IPS DF 4.7 (cell line): ENCODE results near the gene TSPEAR.

ENCODE experiments used
- DNase-seq: peaks from one replicate; pipeline ENCODE4 v3.0.0-alpha.2; 2013; ENCODE audit warnings: low spot score; ENCODE audit errors: extremely low read depth

TSPEAR gene

GRCh38 chr21:44520326-44521300 is 190.8 kb downstream of the TSPEAR start:
- DNase-seq: no peak

GRCh38 chr21:44519346-44520325 is 191.7 kb downstream of the TSPEAR start:
- no peak for DNase-seq

GRCh38 chr21:44518686-44519085 is 192.7 kb downstream of the TSPEAR start:
- DNase-seq: no peak

GRCh38 chr21:44517175-44517899 is 194.0 kb downstream of the TSPEAR start:
- peak; percentile 19 for DNase-seq

- no peak for DNase-seq
Observed at GRCh38 chr21:44516828-44517174, 194.6 kb downstream of the TSPEAR start.

GRCh38 chr21:44516342-44516741 is 195.0 kb downstream of the TSPEAR start:
- no peak for DNase-seq

- no peak for DNase-seq
Observed at GRCh38 chr21:44515359-44516165, 195.8 kb downstream of the TSPEAR start.

GRCh38 chr21:44514746-44515358 is 196.5 kb downstream of the TSPEAR start:
- DNase-seq: no peak

- DNase-seq: no peak
Observed at GRCh38 chr21:44514218-44514520, 197.2 kb downstream of the TSPEAR start.

- DNase-seq: no peak
Observed at GRCh38 chr21:44513389-44514217, 197.8 kb downstream of the TSPEAR start.

GRCh38 chr21:44512496-44513388 is 198.6 kb downstream of the TSPEAR start:
- no peak for DNase-seq

GRCh38 chr21:44511938-44512275 is 199.5 kb downstream of the TSPEAR start:
- no peak for DNase-seq

- no peak for DNase-seq
Observed at GRCh38 chr21:44511219-44511937, 200.0 kb downstream of the TSPEAR start.

- DNase-seq: peak; percentile 33
Observed at GRCh38 chr21:44510508-44511218, 200.7 kb downstream of the TSPEAR start.

GRCh38 chr21:44510109-44510507 is 201.3 kb downstream of the TSPEAR start:
- DNase-seq: no peak

GRCh38 chr21:44509539-44509938 is 201.8 kb downstream of the TSPEAR start:
- no peak for DNase-seq
